Fibroblast of lung (primary cell): ENCODE results near the gene HEMK1. TPM values are rescaled to one million over a fixed set of nuclear protein-coding genes. Genes with fewer than 3 reads are reported as not detected.

Experiments
- DNase-seq, 2 donors: peaks; one replicate each; pipeline versions ENCODE4 v3.0.0 to v3.0.0-alpha.2; 2010; ENCODE audit warnings: low read depth in 2 of 2
- H2AFZ ChIP-seq: 2 replicates; pipeline ENCODE4 v1.5.1; 2012; ENCODE audit warnings: low read length, control low read depth, inconsistent platforms
- H3K27ac ChIP-seq: 2 replicates; pipeline ENCODE4 v1.5.1; 2011; ENCODE audit warnings: low read length, control low read depth; ENCODE audit not compliant: insufficient read depth
- H3K27me3 ChIP-seq: 2 replicates; pipeline ENCODE4 v1.5.1; 2011; ENCODE audit warnings: mild to moderate bottlenecking, low read length; ENCODE audit not compliant: control insufficient read depth, insufficient read depth
- H3K36me3 ChIP-seq: 2 replicates; pipeline ENCODE4 v1.5.1; 2011; ENCODE audit warnings: low read length; ENCODE audit not compliant: control insufficient read depth, insufficient read depth
- H3K4me1 ChIP-seq: 2 replicates; pipeline ENCODE4 v1.5.1; 2011; ENCODE audit warnings: low read length; ENCODE audit not compliant: control insufficient read depth, insufficient read depth; ENCODE audit errors: extremely low read depth
- H3K4me2 ChIP-seq: 2 replicates; pipeline ENCODE4 v1.5.1; 2011; ENCODE audit warnings: low read length, control low read depth; ENCODE audit not compliant: insufficient read depth; ENCODE audit errors: extremely low read depth
- H3K4me3 ChIP-seq, 4 experiments: fragments of 200-600 bp in 1 of 4; sonication (generic) in 1 of 4; replicated peaks in 1 of 4; 2 replicates each; pipeline ENCODE4 v1.5.1; 2011 to 2016; ENCODE audit warnings: low read length in 4 of 4, low read depth in 3 of 4, mild to moderate bottlenecking in 3 of 4, control low read depth in 2 of 4, inconsistent platforms in 1 of 4, mixed read lengths in 1 of 4; ENCODE audit not compliant: insufficient read depth in 1 of 4; ENCODE audit errors: control extremely low read depth in 1 of 4
- H3K79me2 ChIP-seq: 2 replicates; pipeline ENCODE4 v1.5.1; 2012; ENCODE audit warnings: mild to moderate bottlenecking, low read length, inconsistent platforms; ENCODE audit not compliant: control insufficient read depth, insufficient read depth
- H3K9ac ChIP-seq: 2 replicates; pipeline ENCODE4 v1.5.1; 2011; ENCODE audit warnings: mild to moderate bottlenecking, low read length, control low read depth; ENCODE audit not compliant: insufficient read depth
- H3K9me3 ChIP-seq: 2 replicates; pipeline ENCODE4 v1.5.1; 2012; ENCODE audit warnings: low read depth, low read length; ENCODE audit not compliant: control insufficient read depth, insufficient read depth
- H4K20me1 ChIP-seq: 2 replicates; pipeline ENCODE4 v1.5.1; 2011; ENCODE audit warnings: low read length; ENCODE audit not compliant: control insufficient read depth, insufficient read depth; ENCODE audit errors: extremely low read depth
- EZH2 ChIP-seq: IDR thresholded peaks from 2 replicates; pipeline ENCODE4 v1.5.1; 2012; ENCODE audit warnings: low read length, control low read depth, mild to moderate bottlenecking; ENCODE audit errors: missing control alignments
- polyA plus RNA-seq, 2 donors: library from polyadenylated mRNA; depleted of rRNA in 1 of 2; stranded (reverse) in 1 of 2; unstranded in 1 of 2; fragments of >200 nt; gene quantifications; 2 replicates each; pipeline ENCODE4 v1.2.1, GENCODE V29; 2011 to 2012; ENCODE audit warnings: missing spikeins in 1 of 2
- total RNA-seq: library from RNA; depleted of rRNA; stranded (reverse); fragments of >200 nt; gene quantifications from 2 replicates; pipeline ENCODE4 v1.2.1, GENCODE V29; 2014
- TF ChIP-seq, protein P1 (sequence below), 2 donors: IDR thresholded peaks in 1 of 2; conservative IDR thresholded peaks in 1 of 2; 1 replicate in 1 of 2; 2 replicates in 1 of 2; pipeline ENCODE4 v1.5.1; 2011 to 2012; ENCODE audit warnings: low read length in 2 of 2, control low read depth in 1 of 2, inconsistent platforms in 1 of 2, low read depth in 1 of 2, mild to moderate bottlenecking in 1 of 2

HEMK1 gene
- total and polyA plus RNA-seq, 2 donors (not counting 1 experiment from before 2014, with no cell fraction given) = 8.4 to 12.7 TPM

DNA sequence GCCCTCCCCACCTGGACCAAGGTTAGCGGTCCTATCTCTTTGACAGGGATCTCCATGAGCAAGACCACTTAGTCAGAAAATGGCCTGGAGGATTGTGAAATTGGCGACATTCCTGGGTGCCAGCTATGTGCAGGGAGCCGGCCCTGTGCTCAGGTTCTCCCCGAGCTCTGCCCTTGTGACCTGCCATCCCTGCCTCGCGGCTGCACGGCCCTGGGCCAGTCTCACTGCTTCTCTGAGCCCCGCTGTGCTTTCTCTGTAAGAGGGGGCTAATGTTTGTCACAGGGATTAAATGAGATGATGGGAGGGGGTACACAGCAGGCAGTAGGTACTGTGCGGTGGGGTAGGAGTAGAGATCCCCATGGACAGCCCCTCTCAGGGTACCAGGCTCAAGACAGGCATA lies 16.7 kb upstream of the HEMK1 start:
- DNase-seq = no peak
- H3K4me2 ChIP-seq = no peak overlapping the region
- TF ChIP-seq EZH2 = no peak
- TF ChIP-seq, protein P1, sequence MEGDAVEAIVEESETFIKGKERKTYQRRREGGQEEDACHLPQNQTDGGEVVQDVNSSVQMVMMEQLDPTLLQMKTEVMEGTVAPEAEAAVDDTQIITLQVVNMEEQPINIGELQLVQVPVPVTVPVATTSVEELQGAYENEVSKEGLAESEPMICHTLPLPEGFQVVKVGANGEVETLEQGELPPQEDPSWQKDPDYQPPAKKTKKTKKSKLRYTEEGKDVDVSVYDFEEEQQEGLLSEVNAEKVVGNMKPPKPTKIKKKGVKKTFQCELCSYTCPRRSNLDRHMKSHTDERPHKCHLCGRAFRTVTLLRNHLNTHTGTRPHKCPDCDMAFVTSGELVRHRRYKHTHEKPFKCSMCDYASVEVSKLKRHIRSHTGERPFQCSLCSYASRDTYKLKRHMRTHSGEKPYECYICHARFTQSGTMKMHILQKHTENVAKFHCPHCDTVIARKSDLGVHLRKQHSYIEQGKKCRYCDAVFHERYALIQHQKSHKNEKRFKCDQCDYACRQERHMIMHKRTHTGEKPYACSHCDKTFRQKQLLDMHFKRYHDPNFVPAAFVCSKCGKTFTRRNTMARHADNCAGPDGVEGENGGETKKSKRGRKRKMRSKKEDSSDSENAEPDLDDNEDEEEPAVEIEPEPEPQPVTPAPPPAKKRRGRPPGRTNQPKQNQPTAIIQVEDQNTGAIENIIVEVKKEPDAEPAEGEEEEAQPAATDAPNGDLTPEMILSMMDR (conservative IDR thresholded peaks at IDR 0.05 in 1 of 2, IDR thresholded peaks at IDR 0.05 in 1 of 2; ENCODE audit: low read depth in 1 of 2, low read length in 2 of 2) = no peak
- H3K9me3 ChIP-seq = no peaks in the 10 kb centered on the region
- peaks cover 5% of the 10 kb centered on the region for H3K27me3 ChIP-seq
- no peaks in the 10 kb centered on the region for H4K20me1 ChIP-seq
- no peaks in the 10 kb centered on the region for H3K4me1 ChIP-seq
- no peak overlapping the region for H3K27ac ChIP-seq
- no peak overlapping the region for H3K4me3 ChIP-seq
- no peaks in the 10 kb centered on the region for H3K36me3 ChIP-seq
- H3K9ac ChIP-seq = no peak overlapping the region
- H3K79me2 ChIP-seq = no peaks in the 10 kb centered on the region
- no peak overlapping the region for H2AFZ ChIP-seq

DNA sequence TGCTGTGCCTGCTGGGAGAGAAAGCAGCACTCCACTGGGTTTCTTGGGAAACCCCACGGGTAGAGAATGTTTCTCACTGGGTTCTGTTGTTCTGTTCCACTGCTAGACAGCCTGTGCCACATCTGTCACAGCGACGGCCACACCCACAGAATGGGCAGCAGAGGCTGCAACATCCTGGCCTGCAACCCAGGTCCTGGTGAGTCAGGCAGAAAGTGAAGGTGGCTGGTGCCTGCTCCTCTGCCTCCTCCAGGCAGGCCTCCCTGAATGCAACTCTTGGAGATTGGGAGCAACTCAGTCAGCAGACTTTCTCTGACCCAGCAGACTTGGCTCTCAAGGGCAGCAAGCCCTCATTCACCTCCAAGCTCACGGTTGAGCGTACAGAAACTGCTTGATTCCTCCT lies 14.8 kb upstream of the HEMK1 start:
- no peaks in the 10 kb centered on the region for H3K9me3 ChIP-seq
- H2AFZ ChIP-seq = no peak overlapping the region
- no peak overlapping the region for H3K27ac ChIP-seq
- H3K79me2 ChIP-seq = no peaks in the 10 kb centered on the region
- H3K4me1 ChIP-seq = no peaks in the 10 kb centered on the region
- no peaks in the 10 kb centered on the region for H3K36me3 ChIP-seq
- DNase-seq = no peak
- no peak overlapping the region for H3K4me2 ChIP-seq
- no peak overlapping the region for H3K4me3 ChIP-seq
- H3K27me3 ChIP-seq = peaks cover 5% of the 10 kb centered on the region
- no peak for TF ChIP-seq EZH2
- TF ChIP-seq, protein P1 (conservative IDR thresholded peaks at IDR 0.05 in 1 of 2, IDR thresholded peaks at IDR 0.05 in 1 of 2; ENCODE audit: low read depth in 1 of 2, low read length in 2 of 2) = no peak
- no peaks in the 10 kb centered on the region for H4K20me1 ChIP-seq
- no peak overlapping the region for H3K9ac ChIP-seq

DNA sequence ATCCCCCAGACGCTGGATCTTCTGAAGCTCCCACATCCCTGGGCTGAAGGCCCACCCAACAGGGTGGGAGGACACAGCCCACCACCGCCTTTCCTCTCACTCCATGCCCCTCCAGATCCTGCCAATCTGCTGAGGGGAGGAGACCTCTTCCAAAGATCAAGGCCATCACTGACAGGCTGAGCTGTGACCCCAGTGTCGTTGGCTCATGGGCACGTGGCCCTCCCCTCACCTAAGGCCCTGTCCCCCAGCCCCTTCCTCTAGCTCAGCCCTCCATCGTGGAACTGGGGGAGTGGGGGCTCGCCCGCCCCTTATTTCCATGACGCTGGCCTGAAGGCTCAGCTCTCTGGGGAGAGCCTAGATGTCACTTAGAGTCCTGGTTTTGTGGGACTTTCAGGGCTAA lies 12.2 kb upstream of the HEMK1 start:
- TF ChIP-seq, protein P1 (conservative IDR thresholded peaks at IDR 0.05 in 1 of 2, IDR thresholded peaks at IDR 0.05 in 1 of 2; ENCODE audit: low read depth in 1 of 2, low read length in 2 of 2) = no peak
- TF ChIP-seq EZH2 = no peak
- Histone ChIP-seq H3K4me1 (no peaks in the 10 kb centered on the region), H2AFZ (no peak overlapping the region), H3K9me3 (no peaks in the 10 kb centered on the region), H4K20me1 (no peaks in the 10 kb centered on the region), H3K27me3 (peaks cover 5% of the 10 kb centered on the region), H3K27ac (no peak overlapping the region), H3K79me2 (no peaks in the 10 kb centered on the region), H3K4me3 (no peak overlapping the region), H3K4me2 (no peak overlapping the region), H3K36me3 (no peaks in the 10 kb centered on the region), H3K9ac (no peak overlapping the region)
- DNase-seq = no peak
